HFFc6 (cell line): ENCODE results near the gene SIGLEC10. TPM values are rescaled to one million over a fixed set of nuclear protein-coding genes. Genes with fewer than 3 reads are reported as not detected.
A peak's percentile ranks its signal among the peaks of the same experiment; 100 is the strongest.

ENCODE experiments used
- DNase-seq: peaks from one replicate; pipeline ENCODE4 v3.0.0-alpha.2; 2018
- H3K27ac Mint-ChIP-seq: 2 replicates; pipeline ENCODE4 v1.8.0; 2020; ENCODE audit warnings: mild to moderate bottlenecking, mixed read lengths
- H3K27me3 Mint-ChIP-seq: 2 replicates; pipeline ENCODE4 v1.8.0; 2021; ENCODE audit warnings: mild to moderate bottlenecking, moderate library complexity, mixed read lengths; ENCODE audit not compliant: insufficient read depth
- H3K36me3 Mint-ChIP-seq: 2 replicates; pipeline ENCODE4 v1.8.0; 2021; ENCODE audit warnings: low read depth, mixed read lengths
- H3K4me1 Mint-ChIP-seq: 2 replicates; pipeline ENCODE4 v1.8.0; 2020; ENCODE audit warnings: low read depth, mixed read lengths
- H3K4me3 Mint-ChIP-seq: 2 replicates; pipeline ENCODE4 v1.8.0; 2020; ENCODE audit warnings: mild to moderate bottlenecking, moderate library complexity, mixed read lengths
- H3K9me3 Mint-ChIP-seq: 2 replicates; pipeline ENCODE4 v1.8.0; 2020; ENCODE audit warnings: mild to moderate bottlenecking, mixed read lengths
- total RNA-seq, 6 experiments: library from RNA; stranded (reverse); fragmentation: NEBNext Ultra II Directional; extraction: Animal tissue kit (Norgen Biotek cat#: 25700); gene quantifications; 2 replicates in 1 of 6; 3 replicates in 5 of 6; pipeline ENCODE4 v1.2.3, GENCODE V29; 2021
- TF ChIP-seq, protein P1 (sequence below): fragments of 200-600 bp; sonication (generic); IDR thresholded peaks from 2 replicates; pipeline ENCODE4 v1.5.0; 2021; ENCODE audit warnings: antibody characterized with exemption, mild to moderate bottlenecking

The SIGLEC10 gene
- total RNA-seq, 6 experiments from 2014 or later: not detected

GRCh38 chr19:51433043-51433442 lies 15.6 kb upstream of the SIGLEC10 start:
- H3K4me3 Mint-ChIP-seq: no peak overlapping the region
- TF ChIP-seq, protein P1, sequence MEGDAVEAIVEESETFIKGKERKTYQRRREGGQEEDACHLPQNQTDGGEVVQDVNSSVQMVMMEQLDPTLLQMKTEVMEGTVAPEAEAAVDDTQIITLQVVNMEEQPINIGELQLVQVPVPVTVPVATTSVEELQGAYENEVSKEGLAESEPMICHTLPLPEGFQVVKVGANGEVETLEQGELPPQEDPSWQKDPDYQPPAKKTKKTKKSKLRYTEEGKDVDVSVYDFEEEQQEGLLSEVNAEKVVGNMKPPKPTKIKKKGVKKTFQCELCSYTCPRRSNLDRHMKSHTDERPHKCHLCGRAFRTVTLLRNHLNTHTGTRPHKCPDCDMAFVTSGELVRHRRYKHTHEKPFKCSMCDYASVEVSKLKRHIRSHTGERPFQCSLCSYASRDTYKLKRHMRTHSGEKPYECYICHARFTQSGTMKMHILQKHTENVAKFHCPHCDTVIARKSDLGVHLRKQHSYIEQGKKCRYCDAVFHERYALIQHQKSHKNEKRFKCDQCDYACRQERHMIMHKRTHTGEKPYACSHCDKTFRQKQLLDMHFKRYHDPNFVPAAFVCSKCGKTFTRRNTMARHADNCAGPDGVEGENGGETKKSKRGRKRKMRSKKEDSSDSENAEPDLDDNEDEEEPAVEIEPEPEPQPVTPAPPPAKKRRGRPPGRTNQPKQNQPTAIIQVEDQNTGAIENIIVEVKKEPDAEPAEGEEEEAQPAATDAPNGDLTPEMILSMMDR: no peak
- DNase-seq: no peak
- H3K36me3 Mint-ChIP-seq: no peaks in the 10 kb centered on the region
- no peak overlapping the region for H3K27ac Mint-ChIP-seq
- peaks cover 11% of the 10 kb centered on the region for H3K27me3 Mint-ChIP-seq
- H3K9me3 Mint-ChIP-seq: no peaks in the 10 kb centered on the region; the same call in 1 of the 2 replicates
- H3K4me1 Mint-ChIP-seq: no peaks in the 10 kb centered on the region

DNA sequence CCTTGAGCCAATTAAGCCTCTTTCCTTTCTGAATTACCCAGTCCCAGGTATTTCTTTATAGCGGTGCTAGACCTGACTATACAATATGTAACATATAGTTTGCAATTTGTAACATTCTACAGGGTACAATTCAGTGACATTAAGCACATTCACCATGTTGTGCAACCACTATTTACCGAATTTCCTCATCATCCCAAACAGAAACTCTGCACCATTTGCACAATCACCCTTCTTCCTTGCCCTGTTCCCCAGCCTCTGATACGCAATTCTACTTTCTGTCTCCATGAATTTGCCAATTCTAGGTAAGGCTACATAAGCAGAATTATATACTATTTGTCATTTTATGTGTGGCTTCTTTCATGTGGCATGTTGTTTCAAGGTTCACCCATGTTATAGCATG lies 13.7 kb upstream of the SIGLEC10 start:
- TF ChIP-seq, protein P1: no peak
- H3K27me3 Mint-ChIP-seq: peaks cover under 1% of the 10 kb centered on the region
- no peak overlapping the region for H3K4me3 Mint-ChIP-seq
- DNase-seq: no peak
- no peaks in the 10 kb centered on the region; the same call in 1 of the 2 replicates for H3K9me3 Mint-ChIP-seq
- no peak overlapping the region for H3K27ac Mint-ChIP-seq
- no peaks in the 10 kb centered on the region for H3K4me1 Mint-ChIP-seq
- no peaks in the 10 kb centered on the region for H3K36me3 Mint-ChIP-seq

- TF ChIP-seq, protein P1: no peak
- Mint-ChIP-seq H3K4me3 (no peak overlapping the region), H3K27ac (no peak overlapping the region), H3K36me3 (no peaks in the 10 kb centered on the region), H3K4me1 (no peaks in the 10 kb centered on the region), H3K9me3 (no peaks in the 10 kb centered on the region; the same call in 1 of the 2 replicates), H3K27me3 (no peaks in the 10 kb centered on the region; the same call in 1 of the 2 replicates)
- no peak for DNase-seq
These were observed 12.8 kb upstream of the SIGLEC10 start for GRCh38 chr19:51430221-51430620.

DNA sequence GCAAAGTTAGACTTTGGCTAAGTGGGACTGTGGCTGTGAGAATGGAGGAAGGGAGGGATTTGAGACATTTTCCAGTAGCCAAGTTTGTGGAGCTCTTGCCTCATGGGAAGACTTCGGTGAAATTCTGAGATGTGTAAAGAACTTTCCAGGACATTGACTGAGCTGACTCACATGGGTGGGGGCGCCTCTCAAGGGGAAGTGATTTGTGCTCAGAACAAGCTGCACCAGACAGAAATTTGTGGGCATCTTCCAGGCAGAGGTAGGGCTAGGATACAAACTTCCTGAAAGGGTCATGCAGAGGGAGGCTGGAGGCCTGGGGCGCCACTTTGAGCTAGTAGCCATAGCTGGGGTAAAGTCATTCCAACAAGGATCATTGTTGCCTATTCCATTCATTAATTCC lies 9.8 kb upstream of the SIGLEC10 start:
- TF ChIP-seq, protein P1: no peak
- Mint-ChIP-seq H3K4me3 (no peak overlapping the region), H3K9me3 (no peaks in the 10 kb centered on the region; the same call in 1 of the 2 replicates), H3K36me3 (no peaks in the 10 kb centered on the region), H3K27ac (no peak overlapping the region), H3K27me3 (peaks cover 4% of the 10 kb centered on the region), H3K4me1 (no peaks in the 10 kb centered on the region)
- DNase-seq: no peak

- TF ChIP-seq, protein P1: peak; percentile 98
- H3K4me1 Mint-ChIP-seq: no peaks in the 10 kb centered on the region
- DNase-seq: peak; percentile 38
- H3K27ac Mint-ChIP-seq: no peak overlapping the region
- H3K36me3 Mint-ChIP-seq: no peaks in the 10 kb centered on the region
- no peaks in the 10 kb centered on the region; the same call in 1 of the 2 replicates for H3K9me3 Mint-ChIP-seq
- no peak overlapping the region for H3K4me3 Mint-ChIP-seq
- H3K27me3 Mint-ChIP-seq: peaks cover 4% of the 10 kb centered on the region
These were observed 4.6 kb upstream of the SIGLEC10 start for GRCh38 chr19:51422053-51422448.
